GM19467 (cell line): ENCODE measurements around the gene PCK1.

Experiments used
- ATAC-seq: cut with Tn5 transposase; IDR thresholded peaks from one replicate; pipeline ENCODE4 v1.9.1; 2021; ENCODE audit warnings: mild to moderate bottlenecking, moderate library complexity; ENCODE audit not compliant: unreplicated experiment

Gene PCK1

DNA sequence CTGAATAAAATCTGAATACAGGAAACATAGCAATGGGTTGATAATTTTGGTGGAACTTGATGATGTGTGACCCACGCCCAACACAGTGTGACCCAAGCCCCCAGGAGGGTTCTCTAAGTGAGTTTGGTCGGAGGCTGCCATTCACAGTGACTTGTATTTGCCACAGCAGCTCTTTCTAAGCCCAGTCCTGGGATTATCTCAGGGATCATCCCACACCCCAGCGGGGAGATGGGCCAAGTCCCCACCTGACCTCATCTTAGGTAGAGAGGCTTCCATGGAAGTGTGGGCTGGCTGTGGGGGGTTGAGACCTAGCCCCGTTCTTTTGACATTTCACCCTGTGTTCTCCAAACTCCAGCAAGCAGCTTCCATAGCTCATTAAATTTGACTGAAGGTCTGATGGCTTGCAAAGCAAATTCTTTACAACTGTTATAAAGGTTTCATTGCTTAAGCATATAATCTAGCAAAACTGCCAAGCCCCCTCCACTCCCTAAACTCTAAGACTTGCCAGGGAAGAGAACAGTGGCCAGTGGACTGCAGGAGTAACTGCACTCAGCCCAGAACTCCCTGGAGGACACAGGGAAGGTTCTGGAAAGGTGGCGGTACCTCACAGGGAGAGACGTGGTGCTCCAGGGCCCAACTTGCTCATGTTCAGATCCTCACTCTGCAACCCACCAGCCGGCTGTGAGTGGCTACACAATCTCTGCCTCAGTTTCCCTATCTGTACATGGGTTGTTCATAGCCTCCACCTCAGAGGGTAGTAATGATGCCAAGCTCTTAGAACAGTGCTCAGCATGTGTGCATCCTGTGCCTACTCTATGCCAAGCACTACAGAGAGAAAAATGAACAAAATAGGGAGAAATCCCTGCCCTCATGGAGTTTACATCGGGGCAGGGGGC, 1.0 kb upstream of the PCK1 start:
- ATAC-seq: no peak

GRCh38 chr20:57561356-57562279, 708 bp downstream of the PCK1 start:
- ATAC-seq: no peak

- no peak for ATAC-seq
Observed at GRCh38 chr20:57562541-57563465, 1.9 kb downstream of the PCK1 start.

DNA sequence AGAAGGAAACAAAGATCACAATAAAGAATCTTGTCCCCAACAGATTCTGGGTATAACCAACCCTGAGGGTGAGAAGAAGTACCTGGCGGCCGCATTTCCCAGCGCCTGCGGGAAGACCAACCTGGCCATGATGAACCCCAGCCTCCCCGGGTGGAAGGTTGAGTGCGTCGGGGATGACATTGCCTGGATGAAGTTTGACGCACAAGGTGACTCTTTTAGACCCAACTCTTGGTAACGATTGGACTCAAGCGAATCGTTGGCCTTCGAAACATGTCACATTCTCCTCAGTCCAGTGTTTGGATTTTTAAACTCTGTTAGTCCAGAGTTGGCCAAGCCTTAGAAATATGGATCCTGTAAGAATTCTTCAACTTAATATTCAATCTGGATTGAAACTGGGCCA, 2.6 kb downstream of the PCK1 start:
- no peak for ATAC-seq

DNA sequence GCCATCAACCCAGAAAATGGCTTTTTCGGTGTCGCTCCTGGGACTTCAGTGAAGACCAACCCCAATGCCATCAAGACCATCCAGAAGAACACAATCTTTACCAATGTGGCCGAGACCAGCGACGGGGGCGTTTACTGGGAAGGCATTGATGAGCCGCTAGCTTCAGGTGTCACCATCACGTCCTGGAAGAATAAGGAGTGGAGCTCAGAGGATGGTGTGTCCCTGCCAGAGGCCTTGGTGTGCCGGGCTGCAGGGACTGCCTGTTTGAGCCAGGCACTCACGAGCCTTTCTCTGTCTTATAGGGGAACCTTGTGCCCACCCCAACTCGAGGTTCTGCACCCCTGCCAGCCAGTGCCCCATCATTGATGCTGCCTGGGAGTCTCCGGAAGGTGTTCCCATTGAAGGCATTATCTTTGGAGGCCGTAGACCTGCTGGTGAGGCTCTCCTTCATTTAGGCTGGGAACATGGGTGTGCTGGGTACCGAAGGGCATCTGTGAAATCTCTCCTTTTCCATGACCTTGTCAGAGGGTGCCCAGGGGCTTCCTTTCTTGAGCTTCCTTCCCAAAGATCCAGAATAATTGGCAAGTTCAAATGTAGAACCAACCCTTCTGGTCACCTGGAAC, 3.4 kb downstream of the PCK1 start:
- no peak for ATAC-seq

DNA sequence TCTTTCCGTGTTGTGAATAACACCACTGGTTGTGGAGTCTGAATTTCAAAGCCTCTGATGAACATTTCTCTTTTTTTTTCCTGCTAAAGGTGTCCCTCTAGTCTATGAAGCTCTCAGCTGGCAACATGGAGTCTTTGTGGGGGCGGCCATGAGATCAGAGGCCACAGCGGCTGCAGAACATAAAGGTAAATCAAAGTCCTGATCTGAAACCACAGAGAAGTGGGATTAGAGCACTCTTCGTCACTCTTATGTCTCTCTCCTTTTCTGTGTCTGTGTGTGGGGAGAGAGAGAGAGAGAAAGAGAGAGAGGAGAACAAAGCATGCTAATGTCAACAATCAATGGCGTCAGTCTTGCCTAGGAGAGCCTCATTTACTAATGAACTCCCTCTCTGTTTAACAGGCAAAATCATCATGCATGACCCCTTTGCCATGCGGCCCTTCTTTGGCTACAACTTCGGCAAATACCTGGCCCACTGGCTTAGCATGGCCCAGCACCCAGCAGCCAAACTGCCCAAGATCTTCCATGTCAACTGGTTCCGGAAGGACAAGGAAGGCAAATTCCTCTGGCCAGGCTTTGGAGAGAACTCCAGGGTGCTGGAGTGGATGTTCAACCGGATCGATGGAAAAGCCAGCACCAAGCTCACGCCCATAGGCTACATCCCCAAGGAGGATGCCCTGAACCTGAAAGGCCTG, 4.2 kb downstream of the PCK1 start:
- no peak for ATAC-seq

GRCh38 chr20:57566399-57566798, 5.5 kb downstream of the PCK1 start:
- no peak for ATAC-seq

DNA sequence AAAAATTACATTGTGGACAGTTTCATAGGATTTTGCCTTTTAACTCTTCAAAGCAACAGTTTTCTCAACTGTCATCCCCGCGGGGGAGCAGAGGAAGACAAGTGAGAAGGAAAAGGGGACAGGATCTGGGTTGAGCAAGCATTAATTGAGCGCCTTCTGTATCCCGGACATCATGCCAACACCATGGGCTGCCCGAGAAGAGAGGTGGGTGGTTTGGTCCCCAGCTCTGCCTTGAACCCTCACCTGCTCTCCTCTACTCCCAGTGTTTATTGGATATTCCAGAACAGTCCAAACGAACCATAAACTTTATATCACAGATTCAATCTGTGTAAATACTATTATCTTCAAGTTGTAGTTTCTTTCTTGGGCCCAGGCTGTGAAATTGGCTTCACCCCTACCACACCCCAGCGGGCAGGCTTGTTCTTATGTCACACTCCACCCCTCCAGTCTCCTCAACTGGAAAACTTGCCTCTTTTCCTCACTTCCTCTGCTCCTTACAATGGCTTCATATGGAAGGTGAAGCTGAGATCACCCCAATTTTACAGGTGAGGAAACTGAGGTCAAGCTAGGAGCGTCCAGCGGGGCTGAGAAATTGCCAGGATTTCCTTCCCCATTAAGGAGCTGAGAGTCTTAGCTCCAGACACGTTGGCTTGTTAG, 6.0 kb downstream of the PCK1 start:
- no peak for ATAC-seq

- ATAC-seq: no peak
Observed at GRCh38 chr20:57567471-57568079, 6.7 kb downstream of the PCK1 start.

- no peak for ATAC-seq
Observed at GRCh38 chr20:57568088-57568896, 7.4 kb downstream of the PCK1 start.

GRCh38 chr20:57568960-57569359, 8.1 kb downstream of the PCK1 start:
- no peak for ATAC-seq

DNA sequence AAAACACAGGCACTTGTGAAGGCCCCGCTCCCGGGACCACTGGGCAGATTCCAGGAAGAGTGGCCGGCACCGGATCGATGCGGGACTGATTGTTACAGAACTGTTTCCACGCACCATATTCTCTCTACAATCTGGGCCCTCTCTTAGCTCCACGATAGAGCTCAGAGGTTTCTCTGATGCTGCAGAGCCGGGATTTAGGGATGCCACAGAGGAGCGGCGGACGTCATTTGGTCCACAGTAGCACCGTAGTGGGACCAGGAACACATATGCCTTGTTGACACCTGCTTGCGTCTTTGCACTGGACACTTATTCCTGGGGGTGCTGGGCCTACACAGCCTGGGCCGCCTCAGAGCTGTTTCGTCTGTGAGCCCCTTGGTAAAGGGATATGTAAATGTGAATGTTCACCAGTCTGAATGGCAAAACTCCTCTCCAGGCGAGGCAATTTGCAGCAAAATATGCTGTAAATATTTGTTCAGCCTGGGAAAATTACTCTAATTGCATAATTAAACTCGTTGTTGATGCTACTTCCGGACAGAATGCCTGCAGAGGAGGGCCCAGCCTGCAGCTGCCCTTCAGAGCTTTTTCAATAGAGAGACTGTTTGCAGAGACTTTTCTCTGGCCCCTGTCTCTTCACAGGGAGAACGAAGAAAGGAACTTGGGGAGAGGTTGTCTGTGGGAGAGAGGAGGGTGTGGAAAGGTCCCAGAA, 9.4 kb downstream of the PCK1 start:
- no peak for ATAC-seq

- ATAC-seq: no peak
Observed at GRCh38 chr20:57570920-57571319, 10.0 kb downstream of the PCK1 start.

DNA sequence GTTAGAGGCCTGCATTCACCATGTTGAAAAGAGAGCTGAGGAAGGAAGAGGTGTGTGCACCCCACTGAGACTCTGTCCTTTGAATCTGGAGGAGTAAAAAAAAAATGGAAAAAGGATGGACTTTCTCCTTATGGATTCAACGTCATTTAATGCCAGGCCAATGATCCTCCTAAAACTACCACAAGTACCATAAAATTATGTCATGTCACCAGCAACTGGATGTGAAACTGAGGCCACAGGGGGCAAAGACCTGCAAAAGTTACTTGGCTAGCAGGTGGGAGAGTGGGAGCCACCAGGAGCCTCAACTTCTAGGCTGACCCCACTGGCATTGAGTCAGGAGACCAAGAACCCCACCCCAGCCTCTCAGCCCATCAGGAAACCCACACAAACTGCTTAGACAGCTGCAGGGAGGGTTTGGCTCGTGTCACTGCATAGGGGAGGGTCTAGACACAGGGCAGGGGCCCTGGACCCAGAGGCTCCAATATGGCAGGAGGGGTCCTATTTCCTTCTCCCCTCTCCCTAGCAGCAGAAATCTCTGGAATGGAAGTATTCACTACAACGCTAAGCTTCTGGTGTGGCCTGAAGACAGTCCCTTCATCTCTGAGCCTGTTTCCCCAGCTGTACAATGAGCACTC, 11.0 kb downstream of the PCK1 start:
- ATAC-seq: no peak

GRCh38 chr20:57573242-57573641, 12.3 kb downstream of the PCK1 start:
- no peak for ATAC-seq

GRCh38 chr20:57573894-57574293, 13.0 kb downstream of the PCK1 start:
- ATAC-seq: no peak

DNA sequence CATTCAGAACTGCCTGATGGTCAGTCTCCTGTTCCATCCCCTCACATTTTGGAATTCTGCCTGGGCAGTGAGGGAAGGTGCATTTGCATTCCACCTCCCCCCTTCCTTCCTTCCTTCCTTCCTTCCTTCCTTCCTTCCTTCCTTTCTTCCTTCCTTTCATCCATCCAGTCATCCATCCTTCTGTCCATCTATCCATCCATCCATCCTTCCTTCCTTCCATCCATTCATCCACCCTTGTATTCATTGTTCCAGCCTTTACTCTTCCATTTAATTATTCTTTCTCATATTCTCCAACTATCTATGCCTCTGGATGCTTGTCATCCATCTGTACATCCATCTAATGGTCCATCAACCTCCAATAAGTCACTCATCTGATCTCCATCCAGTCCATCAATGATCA, 14.0 kb downstream of the PCK1 start:
- no peak for ATAC-seq
